HG03066 (cell line): ENCODE measurements around the gene ADGRB2.

ENCODE experiments used
- ATAC-seq: cut with Tn5 transposase; IDR thresholded peaks from one replicate; pipeline ENCODE4 v1.9.1; 2021; ENCODE audit warnings: low read depth; ENCODE audit not compliant: unreplicated experiment

Gene ADGRB2

GRCh38 chr1:31687601-31688000 lies 76.5 kb downstream of the ADGRB2 start:
- no peak for ATAC-seq

GRCh38 chr1:31685795-31686194 lies 78.3 kb downstream of the ADGRB2 start:
- ATAC-seq: no peak

- ATAC-seq: no peak
Measured at GRCh38 chr1:31683997-31684396, 80.1 kb downstream of the ADGRB2 start.

- ATAC-seq: no peak
Measured at GRCh38 chr1:31681415-31681814, 82.7 kb downstream of the ADGRB2 start.

- ATAC-seq: no peak
Measured at GRCh38 chr1:31679676-31680230, 84.4 kb downstream of the ADGRB2 start.

GRCh38 chr1:31679091-31679490 lies 85.0 kb downstream of the ADGRB2 start:
- ATAC-seq: no peak

- ATAC-seq: no peak
Measured at GRCh38 chr1:31678681-31679080, 85.5 kb downstream of the ADGRB2 start.

- ATAC-seq: no peak
Measured at GRCh38 chr1:31677949-31678348, 86.2 kb downstream of the ADGRB2 start.

GRCh38 chr1:31677401-31677800 lies 86.7 kb downstream of the ADGRB2 start:
- ATAC-seq: no peak
